DOHH2 (cell line): ENCODE data around the gene CD8B2.
"Not testable (repeated sequence)": the region's sequence is repeated elsewhere in the genome, so short reads cannot be mapped to it uniquely, and the experiment has no call there.

Source experiments
- H3F3A ChIP-seq: fragments of 200-600 bp; sonication (generic), shearing (Covaris generic); 2 replicates; pipeline ENCODE4 v1.6.0; 2016; ENCODE audit warnings: antibody characterized with exemption, mild to moderate bottlenecking; ENCODE audit not compliant: control insufficient read depth, insufficient read depth
- H3K27ac ChIP-seq: fragments of 200-600 bp; sonication (generic); 2 replicates; pipeline ENCODE4 v1.5.1; 2014; ENCODE audit warnings: low read depth, mild to moderate bottlenecking, low read length, moderate library complexity
- H3K27me3 ChIP-seq: fragments of 200-600 bp; sonication (generic); 2 replicates; pipeline ENCODE4 v1.6.1; 2014; ENCODE audit warnings: mild to moderate bottlenecking, low read length, mixed read lengths; ENCODE audit not compliant: control insufficient read depth
- H3K36me3 ChIP-seq: fragments of 200-600 bp; sonication (generic); 2 replicates; pipeline ENCODE4 v1.6.1; 2014; ENCODE audit warnings: mild to moderate bottlenecking, low read length, moderate library complexity, mixed read lengths; ENCODE audit not compliant: control insufficient read depth
- H3K4me1 ChIP-seq: fragments of 200-600 bp; sonication (generic); 2 replicates; pipeline ENCODE4 v1.6.1; 2014; ENCODE audit warnings: mild to moderate bottlenecking, low read length, mixed read lengths; ENCODE audit not compliant: control insufficient read depth
- H3K4me2 ChIP-seq: fragments of 200-600 bp; sonication (generic); 2 replicates; pipeline ENCODE4 v1.6.0; 2014; ENCODE audit warnings: mild to moderate bottlenecking, low read length, moderate library complexity
- H3K4me3 ChIP-seq: fragments of 200-600 bp; sonication (generic); 2 replicates; pipeline ENCODE4 v1.5.1; 2014; ENCODE audit warnings: mild to moderate bottlenecking, low read length, mixed read lengths
- H3K79me2 ChIP-seq: fragments of 200-600 bp; sonication (generic); 2 replicates; pipeline ENCODE4 v1.6.1; 2014; ENCODE audit warnings: mild to moderate bottlenecking, low read length, mixed read lengths; ENCODE audit not compliant: control insufficient read depth
- H3K9me2 ChIP-seq: fragments of 200-600 bp; sonication (generic); replicated peaks from 2 replicates; pipeline ENCODE4 v1.6.1; 2014; ENCODE audit warnings: mild to moderate bottlenecking, low read length, mixed read lengths; ENCODE audit not compliant: control insufficient read depth
- H3K9me3 ChIP-seq: fragments of 200-600 bp; sonication (generic); 2 replicates; pipeline ENCODE4 v1.6.1; 2014; ENCODE audit warnings: antibody characterized with exemption, low read length, mixed read lengths; ENCODE audit not compliant: control insufficient read depth, insufficient read depth
- H4K20me1 ChIP-seq: fragments of 200-600 bp; sonication (generic); 2 replicates; pipeline ENCODE4 v1.6.0; 2014; ENCODE audit warnings: low read depth, mild to moderate bottlenecking, antibody characterized with exemption, low read length, moderate library complexity; ENCODE audit not compliant: control insufficient read depth, insufficient read depth

The CD8B2 gene

GRCh38 chr2:106489701-106490100 is 2.5 kb downstream of the CD8B2 start:
- not testable (repeated sequence) for H3K36me3 ChIP-seq, H3K9me2 ChIP-seq, H3K79me2 ChIP-seq, H4K20me1 ChIP-seq, H3K4me2 ChIP-seq, H3F3A ChIP-seq, H3K4me1 ChIP-seq, H3K9me3 ChIP-seq, H3K27me3 ChIP-seq, H3K27ac ChIP-seq, H3K4me3 ChIP-seq

- not testable (repeated sequence) for H3K27ac ChIP-seq, H3K27me3 ChIP-seq, H3K79me2 ChIP-seq, H3K9me2 ChIP-seq, H3K4me2 ChIP-seq, H3F3A ChIP-seq, H4K20me1 ChIP-seq, H3K36me3 ChIP-seq, H3K4me3 ChIP-seq, H3K9me3 ChIP-seq, H3K4me1 ChIP-seq
These were observed 5.2 kb downstream of the CD8B2 start for GRCh38 chr2:106492399-106492798.

GRCh38 chr2:106492913-106493312 is 5.7 kb downstream of the CD8B2 start:
- not testable (repeated sequence) for H3K27me3 ChIP-seq

GRCh38 chr2:106498549-106498948 is 11.4 kb downstream of the CD8B2 start:
- H3K36me3 ChIP-seq, H3F3A ChIP-seq, H4K20me1 ChIP-seq, H3K4me2 ChIP-seq, H3K4me1 ChIP-seq, H3K27ac ChIP-seq, H3K27me3 ChIP-seq, H3K9me2 ChIP-seq, H3K4me3 ChIP-seq, H3K79me2 ChIP-seq, H3K9me3 ChIP-seq: not testable (repeated sequence)

More at GRCh38 chr2:106492913-106493312, 5.7 kb downstream of the CD8B2 start:
- H3K79me2 ChIP-seq, H3F3A ChIP-seq, H3K36me3 ChIP-seq, H3K4me2 ChIP-seq, H3K9me2 ChIP-seq, H3K4me1 ChIP-seq, H3K4me3 ChIP-seq, H3K9me3 ChIP-seq, H3K27ac ChIP-seq, H4K20me1 ChIP-seq: not testable (repeated sequence)

- not testable (repeated sequence) for H3K9me2 ChIP-seq, H3K79me2 ChIP-seq, H3F3A ChIP-seq, H4K20me1 ChIP-seq, H3K4me2 ChIP-seq, H3K36me3 ChIP-seq, H3K4me1 ChIP-seq, H3K4me3 ChIP-seq, H3K9me3 ChIP-seq, H3K27me3 ChIP-seq, H3K27ac ChIP-seq
These were observed 13.2 kb downstream of the CD8B2 start for GRCh38 chr2:106500350-106500749.

GRCh38 chr2:106502351-106502750 is 15.2 kb downstream of the CD8B2 start:
- not testable (repeated sequence) for H3K4me2 ChIP-seq, H3K4me3 ChIP-seq, H3K27ac ChIP-seq, H3K36me3 ChIP-seq, H3K9me3 ChIP-seq, H3K79me2 ChIP-seq, H3K27me3 ChIP-seq, H3K4me1 ChIP-seq, H3K9me2 ChIP-seq, H3F3A ChIP-seq, H4K20me1 ChIP-seq

- H3K27ac ChIP-seq, H3K9me2 ChIP-seq, H3K27me3 ChIP-seq, H3K4me2 ChIP-seq, H4K20me1 ChIP-seq, H3K36me3 ChIP-seq, H3K9me3 ChIP-seq, H3K79me2 ChIP-seq, H3F3A ChIP-seq, H3K4me1 ChIP-seq, H3K4me3 ChIP-seq: not testable (repeated sequence)
These were observed 17.0 kb downstream of the CD8B2 start for GRCh38 chr2:106504192-106504591.

- H3K4me2 ChIP-seq, H4K20me1 ChIP-seq, H3K27ac ChIP-seq, H3K27me3 ChIP-seq, H3K9me2 ChIP-seq, H3F3A ChIP-seq, H3K36me3 ChIP-seq, H3K9me3 ChIP-seq, H3K4me1 ChIP-seq, H3K79me2 ChIP-seq, H3K4me3 ChIP-seq: not testable (repeated sequence)
These were observed 17.6 kb downstream of the CD8B2 start for GRCh38 chr2:106504787-106505186.
